Astrocyte of the cerebellum (primary cell): ENCODE measurements around the gene ETNK1.

Experiments
- DNase-seq: peaks from one replicate; pipeline ENCODE4 v3.0.0-alpha.2; 2011; ENCODE audit warnings: low read depth
- H3K4me3 ChIP-seq: 2 replicates; pipeline ENCODE4 v1.5.1; 2011; ENCODE audit warnings: mild to moderate bottlenecking, low read depth, low read length, moderate library complexity
- in situ Hi-C: cut with HindIII; loops from 2 replicates; pipeline ENCODE4 v1.10.0; 2017; ENCODE audit warnings: low sequenced_read_pairs
- TF ChIP-seq, protein P1 (sequence below): IDR thresholded peaks from 2 replicates; pipeline ENCODE4 v1.5.1; 2012; ENCODE audit warnings: low read length, low read depth, moderate library complexity, mild to moderate bottlenecking; ENCODE audit errors: missing control alignments

The ETNK1 gene

GRCh38 chr12:22729431-22729956, 104.5 kb downstream of the ETNK1 start:
- DNase-seq = no peak
- in situ Hi-C loops = no loop called here
- TF ChIP-seq, protein P1, sequence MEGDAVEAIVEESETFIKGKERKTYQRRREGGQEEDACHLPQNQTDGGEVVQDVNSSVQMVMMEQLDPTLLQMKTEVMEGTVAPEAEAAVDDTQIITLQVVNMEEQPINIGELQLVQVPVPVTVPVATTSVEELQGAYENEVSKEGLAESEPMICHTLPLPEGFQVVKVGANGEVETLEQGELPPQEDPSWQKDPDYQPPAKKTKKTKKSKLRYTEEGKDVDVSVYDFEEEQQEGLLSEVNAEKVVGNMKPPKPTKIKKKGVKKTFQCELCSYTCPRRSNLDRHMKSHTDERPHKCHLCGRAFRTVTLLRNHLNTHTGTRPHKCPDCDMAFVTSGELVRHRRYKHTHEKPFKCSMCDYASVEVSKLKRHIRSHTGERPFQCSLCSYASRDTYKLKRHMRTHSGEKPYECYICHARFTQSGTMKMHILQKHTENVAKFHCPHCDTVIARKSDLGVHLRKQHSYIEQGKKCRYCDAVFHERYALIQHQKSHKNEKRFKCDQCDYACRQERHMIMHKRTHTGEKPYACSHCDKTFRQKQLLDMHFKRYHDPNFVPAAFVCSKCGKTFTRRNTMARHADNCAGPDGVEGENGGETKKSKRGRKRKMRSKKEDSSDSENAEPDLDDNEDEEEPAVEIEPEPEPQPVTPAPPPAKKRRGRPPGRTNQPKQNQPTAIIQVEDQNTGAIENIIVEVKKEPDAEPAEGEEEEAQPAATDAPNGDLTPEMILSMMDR = no peak
- no peak overlapping the region for H3K4me3 ChIP-seq

DNA sequence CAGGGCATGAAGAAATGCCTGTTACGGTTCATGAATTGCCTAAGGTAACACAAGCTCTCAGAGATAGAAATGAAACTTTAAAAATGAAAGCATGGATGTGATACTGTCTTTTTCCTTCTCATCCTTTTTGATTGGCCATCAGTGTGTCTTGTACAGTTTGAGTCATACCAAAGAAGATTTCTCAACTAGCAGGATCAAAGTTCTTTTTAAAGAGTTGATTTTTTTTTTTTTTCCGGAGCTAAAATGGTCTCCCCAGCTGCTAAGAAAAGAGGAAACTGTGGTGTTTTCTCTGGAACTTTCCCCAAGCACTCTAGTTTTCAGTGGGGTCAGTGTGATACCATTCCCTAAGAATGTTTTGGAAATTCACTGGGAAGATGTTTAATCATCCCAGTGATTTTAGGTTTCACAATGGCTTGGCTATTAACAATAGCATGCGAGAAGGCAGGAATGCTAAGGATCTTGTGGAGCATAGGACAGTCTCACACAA, 105.0 kb downstream of the ETNK1 start:
- TF ChIP-seq, protein P1 = no peak
- peak; percentile 79 for DNase-seq

GRCh38 chr12:22731236-22731635, 106.3 kb downstream of the ETNK1 start:
- H3K4me3 ChIP-seq = no peak overlapping the region
- TF ChIP-seq, protein P1 = no peak
- DNase-seq = no peak
- in situ Hi-C loops = no loop called here

More for the DNA sequence above, 105.0 kb downstream of the ETNK1 start:
- in situ Hi-C loops = no loop called here
- no peak overlapping the region for H3K4me3 ChIP-seq

- TF ChIP-seq, protein P1 = no peak
- in situ Hi-C loops = no loop called here
Measured at GRCh38 chr12:22733756-22734155, 108.8 kb downstream of the ETNK1 start.

GRCh38 chr12:22738945-22739344, 114.0 kb downstream of the ETNK1 start:
- H3K4me3 ChIP-seq = no peak overlapping the region
- in situ Hi-C loops = no loop called here
- peak; percentile 53 for DNase-seq
- TF ChIP-seq, protein P1 = no peak

More at GRCh38 chr12:22733756-22734155, 108.8 kb downstream of the ETNK1 start:
- no peak overlapping the region for H3K4me3 ChIP-seq
- no peak for DNase-seq
